ENCODE measurements around the gene EPDR1.

EPDR1 gene

GRCh38 chr7:37920305-37920848 lies at the start of gene EPDR1:
Gene EPDR1 (plus strand): TSS chr7:37920640. CDS start chr7:37920940, 300 bp downstream.
- no peak for DNase-seq

GRCh38 chr7:37882086-37882485 lies 38.4 kb upstream of the EPDR1 start:
- DNase-seq: no peak

DNA sequence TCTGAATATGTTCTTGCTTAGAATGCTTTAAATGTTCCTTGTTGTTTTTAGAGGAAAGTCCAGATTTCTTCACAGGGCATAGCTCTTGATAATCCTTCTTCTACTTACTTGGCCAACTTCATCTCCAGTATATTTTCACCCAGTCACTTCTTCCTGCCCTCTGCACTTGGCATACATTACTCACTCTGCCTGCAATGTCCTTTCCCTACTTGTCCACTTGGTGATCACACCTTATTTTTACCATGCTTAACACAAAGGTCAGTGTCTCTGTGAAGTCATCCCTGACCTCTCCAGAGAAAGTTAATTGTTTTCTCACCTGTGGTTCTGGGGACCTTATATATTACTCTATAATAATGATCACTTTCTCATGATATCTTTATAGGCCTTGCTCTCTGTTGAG lies 27.1 kb upstream of the EPDR1 start:
- no peak for DNase-seq

DNA sequence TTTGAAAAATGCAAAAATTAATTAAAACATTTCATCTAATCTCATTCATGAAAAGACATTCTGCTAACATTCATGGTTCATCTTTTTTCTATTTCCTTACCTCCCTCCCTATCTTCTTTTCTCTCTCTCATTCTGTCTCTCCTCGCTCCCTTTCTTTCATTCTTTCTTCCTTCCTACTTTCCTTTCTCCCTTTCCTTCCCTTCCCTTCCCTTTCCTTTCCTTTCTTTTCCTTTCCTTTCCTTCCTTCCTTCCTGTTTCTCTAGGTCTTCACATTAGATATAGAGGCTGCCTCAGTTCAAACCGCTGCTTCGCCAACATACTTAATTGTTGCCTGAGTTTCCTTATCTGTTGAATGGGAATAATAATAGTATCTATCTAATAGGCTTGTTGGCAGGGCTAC lies 25.8 kb upstream of the EPDR1 start:
- DNase-seq: no peak

- DNase-seq: no peak
Observed at GRCh38 chr7:37899712-37900247, 20.7 kb upstream of the EPDR1 start.

DNA sequence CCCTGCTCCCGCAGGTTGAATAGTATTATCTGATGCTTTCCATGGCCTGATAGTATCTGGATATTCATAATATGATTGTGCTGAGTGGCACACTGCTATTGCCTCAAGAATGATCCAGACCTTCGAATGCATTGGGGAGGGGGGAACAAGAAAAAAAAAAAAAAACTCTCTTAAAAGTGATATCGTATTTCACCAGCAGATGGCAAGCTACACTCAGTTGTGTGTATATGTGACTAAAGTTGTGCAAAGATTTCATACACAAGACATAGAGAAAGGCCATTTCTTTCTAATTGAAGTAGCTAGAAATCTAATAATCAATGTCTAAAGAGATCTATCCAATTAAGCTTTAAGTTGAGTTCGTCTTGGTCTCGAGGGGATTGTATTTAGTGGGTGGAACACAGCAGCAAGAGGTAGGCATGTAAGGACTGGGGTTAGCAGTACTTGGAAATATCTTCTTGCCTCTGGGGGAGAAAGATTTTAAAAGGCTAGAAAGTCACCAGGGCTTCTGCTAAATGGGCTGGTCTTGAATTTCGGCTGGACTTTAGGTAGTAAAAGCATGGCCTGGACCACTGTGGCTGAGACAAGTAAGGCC lies 19.1 kb upstream of the EPDR1 start:
- DNase-seq: no peak

DNA sequence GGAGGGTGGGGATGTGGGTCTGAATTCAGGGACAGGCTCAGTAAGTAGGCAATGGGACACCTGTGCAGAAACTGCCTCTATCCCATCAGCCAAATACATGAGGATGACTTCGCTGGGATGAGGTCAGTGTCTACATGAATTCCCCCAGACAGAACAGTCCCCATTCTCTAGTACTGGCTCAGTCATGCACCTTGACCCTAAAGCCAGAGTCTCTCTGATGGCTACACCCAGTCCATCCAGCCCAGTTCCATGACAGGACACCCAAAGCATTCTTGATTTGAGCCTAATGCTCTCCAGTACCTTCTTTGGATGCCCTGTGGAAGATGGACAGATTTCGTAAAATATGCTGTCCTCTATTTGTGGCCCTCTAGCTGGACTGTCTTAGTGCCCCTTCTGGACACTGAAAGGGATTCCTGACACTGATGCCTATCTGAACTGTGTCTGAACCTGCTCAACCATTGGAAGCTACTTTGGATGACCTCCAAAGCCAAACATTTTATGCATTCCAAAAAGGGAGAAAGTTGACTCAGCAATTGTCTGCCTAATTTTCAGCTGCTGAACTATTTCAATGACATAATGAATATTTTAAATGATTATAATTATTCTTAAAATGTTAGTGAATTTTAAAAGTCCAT lies 18.4 kb upstream of the EPDR1 start:
- no peak for DNase-seq

GRCh38 chr7:37908221-37908788 lies 12.1 kb upstream of the EPDR1 start:
- DNase-seq: no peak

GRCh38 chr7:37912756-37913155 lies 7.7 kb upstream of the EPDR1 start:
- no peak for DNase-seq

- no peak for DNase-seq
Observed at GRCh38 chr7:37915438-37915837, 5.0 kb upstream of the EPDR1 start.

DNA sequence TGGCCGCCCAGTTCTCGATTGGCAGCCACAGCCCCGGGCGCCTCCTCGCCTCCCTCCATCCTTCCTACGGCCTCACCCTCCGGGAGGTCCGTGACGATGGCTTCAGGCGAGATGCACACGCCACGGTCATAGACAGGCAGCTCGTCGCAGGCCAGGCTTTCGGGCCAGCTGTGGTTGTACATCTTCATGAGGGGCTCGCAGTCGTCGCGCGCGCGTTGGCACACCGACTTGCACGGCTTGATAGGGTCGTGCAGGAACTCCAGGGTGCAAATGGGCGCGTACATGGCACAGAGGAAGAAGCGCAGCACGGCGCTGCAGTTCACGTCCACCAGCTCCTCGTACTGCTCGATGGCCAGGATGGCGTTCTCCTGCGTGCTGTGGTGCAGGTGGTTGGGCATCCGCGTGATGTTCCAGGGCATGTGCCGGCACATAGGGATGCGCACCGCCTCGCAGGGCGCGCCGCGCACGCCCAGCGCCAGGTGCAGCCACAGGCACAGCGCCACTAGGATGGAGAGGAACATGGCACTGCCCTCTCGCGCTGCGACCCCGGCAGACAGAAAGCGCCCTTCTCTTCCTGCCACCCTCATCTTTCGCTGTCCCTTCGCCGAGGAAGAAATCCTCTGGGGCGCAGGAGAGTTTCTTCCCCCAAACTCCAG lies 4.3 kb upstream of the EPDR1 start:
- no peak for DNase-seq

GRCh38 chr7:37916673-37917660 lies 3.5 kb upstream of the EPDR1 start, which contains the start of gene SFRP4:
Gene SFRP4 (minus strand): TSS chr7:37916817. CDS start chr7:37916537, 280 bp downstream.
- DNase-seq: no peak

DNA sequence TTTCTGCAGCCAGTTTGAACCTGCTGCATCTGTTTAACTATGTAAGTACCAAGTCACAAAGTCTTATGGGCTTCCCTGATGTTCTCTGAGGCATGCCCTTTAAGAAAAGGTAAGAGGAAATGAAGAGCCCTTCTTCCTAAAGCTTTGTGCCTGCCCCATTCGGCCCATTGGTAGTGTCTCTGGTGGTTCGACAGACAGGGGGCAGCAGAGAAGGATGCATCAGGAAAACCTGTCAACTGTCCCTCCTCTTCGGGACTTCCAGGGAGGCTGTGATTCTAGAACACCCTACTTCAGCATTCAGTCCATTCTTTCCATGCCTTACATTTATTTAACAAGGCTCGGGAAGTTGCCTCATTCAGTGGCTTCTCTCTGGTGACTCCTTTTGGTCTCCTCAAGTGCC lies 1.9 kb upstream of the EPDR1 start:
- no peak for DNase-seq

DNA sequence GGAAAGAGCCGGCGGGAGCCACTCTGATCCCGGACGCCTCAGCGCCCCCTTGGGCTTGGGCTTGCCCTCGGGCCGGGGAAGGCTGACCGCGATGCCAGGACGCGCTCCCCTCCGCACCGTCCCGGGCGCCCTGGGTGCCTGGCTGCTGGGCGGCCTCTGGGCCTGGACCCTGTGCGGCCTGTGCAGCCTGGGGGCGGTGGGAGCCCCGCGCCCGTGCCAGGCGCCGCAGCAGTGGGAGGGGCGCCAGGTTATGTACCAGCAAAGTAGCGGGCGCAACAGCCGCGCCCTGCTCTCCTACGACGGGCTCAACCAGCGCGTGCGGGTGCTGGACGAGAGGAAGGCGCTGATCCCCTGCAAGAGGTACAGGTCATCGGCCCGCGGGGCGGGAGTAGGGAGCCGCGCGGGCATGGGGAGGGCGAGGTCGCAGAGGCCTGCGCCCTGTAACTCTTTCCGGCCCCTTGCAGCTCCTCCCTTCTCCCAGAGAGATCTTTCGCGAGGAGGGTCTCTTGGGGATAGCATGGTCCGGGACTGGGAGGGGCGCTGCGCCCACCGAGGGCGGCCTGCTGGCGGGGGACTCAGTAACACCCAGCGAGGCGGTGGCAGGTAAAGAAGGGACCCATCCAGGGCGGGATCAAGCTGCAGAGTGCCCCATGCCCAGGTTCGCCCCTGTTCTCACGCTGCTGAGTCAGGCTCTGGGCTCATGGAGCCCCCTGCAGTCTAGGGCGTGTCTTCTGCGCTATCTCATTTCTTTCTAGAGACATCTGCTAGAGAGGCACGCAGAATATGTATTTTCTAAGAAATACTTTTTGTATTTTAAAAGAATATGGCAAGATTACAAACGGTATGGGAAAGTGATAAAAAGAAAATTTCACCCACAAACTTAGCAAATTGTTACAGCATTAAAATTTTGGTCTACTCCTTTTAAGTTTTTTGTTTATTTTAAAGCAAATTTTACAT lies 687 bp downstream of the EPDR1 start:
- DNase-seq: no peak

- DNase-seq: no peak
Observed at GRCh38 chr7:37921876-37922275, 1.4 kb downstream of the EPDR1 start.

- no peak for DNase-seq
Observed at GRCh38 chr7:37923996-37924395, 3.6 kb downstream of the EPDR1 start.

DNA sequence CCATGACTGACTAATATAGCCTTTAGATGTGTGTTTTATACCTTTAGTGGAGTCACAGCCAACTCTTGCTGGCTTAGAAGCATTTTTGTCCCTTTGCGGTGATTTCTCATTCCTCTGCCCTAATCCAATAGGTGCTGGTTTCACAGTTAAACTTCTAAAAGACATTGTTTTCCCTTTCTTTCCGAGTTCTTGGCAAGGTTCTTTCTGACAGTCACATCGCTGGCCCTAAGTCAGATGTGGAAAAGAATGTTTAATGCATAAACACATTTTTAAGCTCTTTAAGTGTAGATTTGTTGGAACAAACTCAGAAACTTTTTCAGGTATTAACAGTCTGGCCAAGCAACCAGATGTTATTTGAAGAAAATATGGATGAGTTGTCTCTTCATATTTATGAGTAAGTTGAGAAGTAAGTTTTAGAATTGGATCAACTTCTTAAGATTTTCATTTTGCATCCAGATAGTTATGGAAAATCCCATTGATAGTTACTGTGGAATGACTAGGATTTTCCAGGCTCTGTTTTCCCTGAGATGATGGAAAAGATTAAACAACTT lies 4.1 kb downstream of the EPDR1 start:
- DNase-seq: no peak

DNA sequence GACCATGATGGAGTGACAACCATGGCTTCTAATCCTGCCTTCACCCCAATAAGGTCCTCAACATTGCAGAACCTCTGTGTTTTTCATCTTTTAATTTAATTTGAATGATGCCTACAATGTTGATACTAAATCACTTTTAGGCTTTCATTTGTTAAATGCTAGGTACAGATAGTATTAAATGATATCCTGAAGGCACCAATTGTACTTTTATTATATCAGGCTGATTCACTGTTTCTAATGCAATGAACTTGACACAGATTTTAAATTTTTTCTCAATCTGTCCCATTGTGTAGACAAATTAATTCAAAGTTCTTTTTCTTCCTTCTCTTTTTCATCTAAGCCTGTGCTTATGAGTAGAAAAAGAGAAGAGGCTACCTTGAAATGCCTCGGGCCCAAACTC lies 5.2 kb downstream of the EPDR1 start:
- no peak for DNase-seq

- DNase-seq: no peak
Observed at GRCh38 chr7:37927773-37928444, 7.5 kb downstream of the EPDR1 start.

GRCh38 chr7:37928878-37929277 lies 8.4 kb downstream of the EPDR1 start:
- no peak for DNase-seq
